ENCODE data around the gene HEYL. TPM values are rescaled to one million over a fixed set of nuclear protein-coding genes. Genes with fewer than 3 reads are reported as not detected.

Gene HEYL
- total RNA-seq, 1 experiment from 2014 or later, result 0.17 TPM

- Histone ChIP-seq H2AFZ (no peak overlapping the region), H3K27me3 (ENCODE audit: insufficient read depth, low read depth) (no peaks in the 10 kb centered on the region), H3F3A (ENCODE audit: insufficient read depth, low read depth) (no peaks in the 10 kb centered on the region), H3K9me3 (ENCODE audit: insufficient read depth, low read depth) (no peaks in the 10 kb centered on the region), H3K9me2 (ENCODE audit: insufficient read depth) (no peaks in the 10 kb centered on the region), H3K4me2 (no peak overlapping the region), H3K27ac (no peak overlapping the region), H4K20me1 (ENCODE audit: insufficient read depth) (no peaks in the 10 kb centered on the region), H3K79me2 (ENCODE audit: low read depth) (no peaks in the 10 kb centered on the region), H3K36me3 (ENCODE audit: low read depth) (no peaks in the 10 kb centered on the region), H3K4me1 (replicated peaks; ENCODE audit: insufficient read depth) (peaks cover 4% of the 10 kb centered on the region; the same call in 1 of the 2 replicates), H3K4me3 (no peak overlapping the region)
- CTCF ChIA-PET, result interaction anchor here (0.6 kb wide), 2 partner anchors 27 to 297 kb away, joined by 3 to 17 read pairs; no protein-coding TSS in a partner anchor
- no peak for TF ChIP-seq EZH2 (IDR thresholded peaks at IDR 0.05; ENCODE audit: low read depth)
- no peak for TF ChIP-seq CTCF (conservative IDR thresholded peaks at IDR 0.05)
- no peak for DNase-seq
- intact Hi-C loops (cut with micrococcal nuclease; ENCODE audit: unreplicated experiment), result no loop called here
- POLR2A ChIA-PET (ENCODE audit: unreplicated experiment), result interaction anchor here (0.7 kb wide), 1 partner anchor 99 kb away, joined by 3 read pairs; no protein-coding TSS in a partner anchor
- no TSS peak for BruUV-seq (replicated peaks)
These were observed 24.3 kb downstream of the HEYL start for GRCh38 chr1:39615086-39615673.

- H3K79me2 ChIP-seq (ENCODE audit: low read depth), result no peaks in the 10 kb centered on the region
- CTCF ChIA-PET, result interaction anchor here (0.5 kb wide), 1 partner anchor 27 kb away, joined by 3 read pairs; no protein-coding TSS in a partner anchor
These were observed 25.0 kb downstream of the HEYL start for GRCh38 chr1:39614488-39614887.

GRCh38 chr1:39613250-39613649 lies 26.2 kb downstream of the HEYL start:
- DNase-seq, result no peak
- peaks cover 4% of the 10 kb centered on the region; the same call in 1 of the 2 replicates for H3K4me1 ChIP-seq (replicated peaks; ENCODE audit: insufficient read depth)
- H2AFZ ChIP-seq, result no peak overlapping the region
- intact Hi-C loops (cut with micrococcal nuclease; ENCODE audit: unreplicated experiment), result no loop called here
- no peaks in the 10 kb centered on the region for H3K27me3 ChIP-seq (ENCODE audit: insufficient read depth, low read depth)
- no peaks in the 10 kb centered on the region for H3F3A ChIP-seq (ENCODE audit: insufficient read depth, low read depth)
- no peak overlapping the region for H3K4me3 ChIP-seq
- H4K20me1 ChIP-seq (ENCODE audit: insufficient read depth), result no peaks in the 10 kb centered on the region
- no peak overlapping the region for H3K4me2 ChIP-seq
- H3K79me2 ChIP-seq (ENCODE audit: low read depth), result no peaks in the 10 kb centered on the region
- no peaks in the 10 kb centered on the region for H3K36me3 ChIP-seq (ENCODE audit: low read depth)
- POLR2A ChIA-PET (ENCODE audit: unreplicated experiment), result no interaction called here
- no TSS peak for BruUV-seq (replicated peaks)
- H3K9me2 ChIP-seq (ENCODE audit: insufficient read depth), result no peaks in the 10 kb centered on the region
- H3K9me3 ChIP-seq (ENCODE audit: insufficient read depth, low read depth), result no peaks in the 10 kb centered on the region
- no peak overlapping the region for H3K27ac ChIP-seq
- CTCF ChIA-PET, result no interaction called here
- no peak for TF ChIP-seq CTCF (conservative IDR thresholded peaks at IDR 0.05)
- no peak for TF ChIP-seq EZH2 (IDR thresholded peaks at IDR 0.05; ENCODE audit: low read depth)

More at GRCh38 chr1:39614488-39614887, 25.0 kb downstream of the HEYL start:
- intact Hi-C loops (cut with micrococcal nuclease; ENCODE audit: unreplicated experiment), result no loop called here
- Histone ChIP-seq H3K4me2 (no peak overlapping the region), H3K27ac (no peak overlapping the region), H3K9me2 (ENCODE audit: insufficient read depth) (no peaks in the 10 kb centered on the region), H3K36me3 (ENCODE audit: low read depth) (no peaks in the 10 kb centered on the region), H3K4me3 (no peak overlapping the region), H2AFZ (no peak overlapping the region), H3K27me3 (ENCODE audit: insufficient read depth, low read depth) (no peaks in the 10 kb centered on the region), H4K20me1 (ENCODE audit: insufficient read depth) (no peaks in the 10 kb centered on the region), H3K9me3 (ENCODE audit: insufficient read depth, low read depth) (no peaks in the 10 kb centered on the region), H3F3A (ENCODE audit: insufficient read depth, low read depth) (no peaks in the 10 kb centered on the region), H3K4me1 (replicated peaks; ENCODE audit: insufficient read depth) (peaks cover 4% of the 10 kb centered on the region; the same call in 1 of the 2 replicates)
- no TSS peak for BruUV-seq (replicated peaks)
- POLR2A ChIA-PET (ENCODE audit: unreplicated experiment), result no interaction called here
- TF ChIP-seq EZH2 (IDR thresholded peaks at IDR 0.05; ENCODE audit: low read depth) (no peak), CTCF (conservative IDR thresholded peaks at IDR 0.05) (no peak)
- no peak for DNase-seq

Measured in PC-9 (cell line).